ENCODE results near the gene AK1.

Gene AK1

GRCh38 chr9:127877566-127877998 lies at the start of gene AK1:
Gene AK1 (minus strand): TSS chr9:127877675. CDS start chr9:127874617, 3,058 bp downstream.
- DNase-seq: peak; percentile 68

GRCh38 chr9:127926906-127927200 lies 49.4 kb upstream of the AK1 start:
- no peak for DNase-seq

GRCh38 chr9:127925959-127926905 lies 48.8 kb upstream of the AK1 start:
- DNase-seq: no peak

GRCh38 chr9:127924736-127925444 lies 47.4 kb upstream of the AK1 start:
- DNase-seq: no peak

- DNase-seq: peak; percentile 99
These were observed 46.3 kb upstream of the AK1 start for GRCh38 chr9:127923771-127924170.

GRCh38 chr9:127923046-127923445 lies 45.6 kb upstream of the AK1 start:
- no peak for DNase-seq

GRCh38 chr9:127921557-127922120 lies 44.2 kb upstream of the AK1 start:
- DNase-seq: peak; percentile 59

GRCh38 chr9:127920794-127921193 lies 43.3 kb upstream of the AK1 start:
- no peak for DNase-seq

- DNase-seq: peak; percentile 99
These were observed 41.9 kb upstream of the AK1 start for GRCh38 chr9:127919253-127919815.

GRCh38 chr9:127918183-127919107 lies 41.0 kb upstream of the AK1 start:
- peak; percentile 35 for DNase-seq

- no peak for DNase-seq
These were observed 40.1 kb upstream of the AK1 start for GRCh38 chr9:127917603-127918002.

GRCh38 chr9:127916720-127917581 lies 39.5 kb upstream of the AK1 start, which contains the start of gene ST6GALNAC4:
Gene ST6GALNAC4 (minus strand): TSS chr9:127917041. CDS start chr9:127916419, 622 bp downstream.
- DNase-seq: peak; percentile 91

GRCh38 chr9:127915801-127916719 lies 38.6 kb upstream of the AK1 start:
- DNase-seq: no peak

GRCh38 chr9:127915325-127915752 lies 37.9 kb upstream of the AK1 start:
- DNase-seq: no peak

GRCh38 chr9:127913682-127914081 lies 36.2 kb upstream of the AK1 start:
- DNase-seq: no peak

- DNase-seq: no peak
These were observed 35.4 kb upstream of the AK1 start for GRCh38 chr9:127912882-127913281.

GRCh38 chr9:127912296-127912695 lies 34.8 kb upstream of the AK1 start:
- no peak for DNase-seq

GRCh38 chr9:127910613-127911205 lies 33.2 kb upstream of the AK1 start:
- peak; percentile 46 for DNase-seq

- DNase-seq: no peak
These were observed 32.4 kb upstream of the AK1 start for GRCh38 chr9:127909839-127910273.

GRCh38 chr9:127908660-127908926 lies 31.1 kb upstream of the AK1 start:
- no peak for DNase-seq
